HS-27A (cell line): ENCODE data around the gene FEM1B.

Experiments used
- DNase-seq: peaks from one replicate; pipeline ENCODE4 v3.0.0-alpha.2; 2012; ENCODE audit warnings: low read depth, missing footprints

FEM1B gene

GRCh38 chr15:68259883-68260282 is 17.7 kb upstream of the FEM1B start:
- no peak for DNase-seq

GRCh38 chr15:68261241-68261640 is 16.3 kb upstream of the FEM1B start:
- DNase-seq = no peak

- no peak for DNase-seq
Measured at GRCh38 chr15:68261980-68262379, 15.6 kb upstream of the FEM1B start.

GRCh38 chr15:68262514-68263356 is 14.8 kb upstream of the FEM1B start:
- no peak for DNase-seq

GRCh38 chr15:68264282-68264681 is 13.3 kb upstream of the FEM1B start:
- no peak for DNase-seq

- no peak for DNase-seq
Measured at GRCh38 chr15:68265081-68265480, 12.5 kb upstream of the FEM1B start.

- no peak for DNase-seq
Measured at GRCh38 chr15:68265674-68266073, 11.9 kb upstream of the FEM1B start.

- DNase-seq = no peak
Measured at GRCh38 chr15:68268405-68268804, 9.1 kb upstream of the FEM1B start.

GRCh38 chr15:68271854-68272471 is 5.6 kb upstream of the FEM1B start:
- DNase-seq = no peak

GRCh38 chr15:68272721-68273271 is 4.7 kb upstream of the FEM1B start:
- no peak for DNase-seq

- DNase-seq = no peak
Measured at GRCh38 chr15:68274201-68274848, 3.2 kb upstream of the FEM1B start.

GRCh38 chr15:68275165-68275746 is 2.3 kb upstream of the FEM1B start:
- DNase-seq = no peak

- DNase-seq = no peak
Measured at GRCh38 chr15:68276668-68277067, 877 bp upstream of the FEM1B start.

- DNase-seq = no peak
Measured at GRCh38 chr15:68277131-68277602, 378 bp upstream of the FEM1B start.

GRCh38 chr15:68278345-68278594 is 725 bp downstream of the FEM1B start:
- no peak for DNase-seq

- no peak for DNase-seq
Measured at GRCh38 chr15:68278595-68279405, 1.3 kb downstream of the FEM1B start.

GRCh38 chr15:68279779-68280753 is 2.5 kb downstream of the FEM1B start:
- DNase-seq = no peak

GRCh38 chr15:68281008-68281407 is 3.5 kb downstream of the FEM1B start:
- DNase-seq = no peak

- DNase-seq = no peak
Measured at GRCh38 chr15:68283401-68283800, 5.9 kb downstream of the FEM1B start.

- no peak for DNase-seq
Measured at GRCh38 chr15:68284616-68285258, 7.2 kb downstream of the FEM1B start.
